Hindlimb muscle (tissue), 1 donor: ENCODE measurements around the gene TMEM74B. TPM values are rescaled to one million over a fixed set of nuclear protein-coding genes. Genes with fewer than 3 reads are reported as not detected.

Source experiments
- DNase-seq: peaks from one replicate; pipeline ENCODE4 v3.0.0-alpha.2; 2013
- polyA plus RNA-seq: library from polyadenylated mRNA; unstranded; fragments of 120-200 nt; gene quantifications from one replicate; pipeline ENCODE4 v1.2.1, GENCODE V29; 2013; ENCODE audit not compliant: insufficient read length

TMEM74B gene
- polyA plus RNA-seq, 1 donor = 4.9 TPM

- no peak for DNase-seq
These were observed 50.4 kb downstream of the TMEM74B start for GRCh38 chr20:1134355-1134754.

- DNase-seq = no peak
These were observed 53.4 kb downstream of the TMEM74B start for GRCh38 chr20:1131354-1131753.

GRCh38 chr20:1130847-1131246, 53.9 kb downstream of the TMEM74B start:
- no peak for DNase-seq

Other genes starting within 250 kb of the TMEM74B start
- gene RSPO4, start 182.7 kb downstream of the TMEM74B start, polyA plus RNA-seq = 0.28 TPM
- 116 TPM for gene PSMF1, start 66.4 kb downstream of the TMEM74B start, polyA plus RNA-seq
- gene C20orf202, start 18.5 kb upstream of the TMEM74B start, polyA plus RNA-seq = 0.36 TPM
- not detected for gene RAD21L1, start 41.1 kb upstream of the TMEM74B start, polyA plus RNA-seq
- gene SNPH, start 81.3 kb upstream of the TMEM74B start, polyA plus RNA-seq = 9.3 TPM
- gene SDCBP2, start 144.2 kb upstream of the TMEM74B start, polyA plus RNA-seq = 1.8 TPM
- gene FKBP1A, start 208.1 kb upstream of the TMEM74B start, polyA plus RNA-seq = 257 TPM